ENCODE measurements around the gene FBXW7. TPM values are rescaled to one million over a fixed set of nuclear protein-coding genes. Genes with fewer than 3 reads are reported as not detected.

FBXW7 gene
- total and polyA plus RNA-seq, 2 of the 13 experiments (the other 11 are each of a cell fraction or from before 2014, with no cell fraction given), result 5.0 to 40.9 TPM

DNA sequence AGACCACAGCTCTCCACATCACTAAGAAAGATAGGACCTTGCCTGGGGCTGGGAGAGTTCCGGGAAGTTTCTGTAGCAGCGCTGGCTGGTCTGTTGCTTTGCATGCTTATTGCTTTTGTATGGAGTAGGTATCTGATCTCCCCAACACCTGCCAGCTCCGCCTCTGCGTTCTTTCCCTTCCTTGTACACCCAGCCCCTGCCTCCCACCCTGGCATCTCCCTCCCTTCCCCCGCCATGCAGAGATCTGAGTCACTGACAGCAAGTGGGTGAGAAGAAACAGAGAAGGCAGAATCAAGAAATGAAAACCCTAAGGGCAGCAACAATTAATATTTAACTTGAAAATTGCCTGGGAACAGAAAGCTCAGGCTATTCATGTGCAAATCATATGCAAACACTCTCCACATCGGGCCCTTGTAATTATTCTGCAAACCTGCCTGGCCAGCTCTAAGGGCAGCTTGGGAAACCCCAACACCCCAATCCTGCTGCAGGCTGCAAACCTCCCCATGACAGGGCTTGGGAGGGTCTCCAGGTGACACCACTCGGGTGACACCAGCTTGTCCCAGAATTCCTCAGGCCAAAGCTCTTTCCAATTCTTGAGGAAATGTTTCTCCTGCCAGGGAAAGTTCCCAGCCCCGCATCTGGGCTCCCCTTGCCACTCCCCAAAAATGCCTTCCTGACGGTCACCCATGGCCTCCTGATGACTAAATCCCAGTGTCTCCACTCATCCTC, 257.2 kb downstream of the FBXW7 start:
- Histone ChIP-seq H3K9ac (ENCODE audit: insufficient read depth, low read depth, low read length) (no peak overlapping the region), H3K27me3 (ENCODE audit: control insufficient read depth in 1 of 2, insufficient read depth in 2 of 2, low read length in 2 of 2) (peaks cover 0 to 14% of the 10 kb centered on the region in 2 experiments; a peak in 4 of 5 replicates), H3K27ac (ENCODE audit: extremely low read length, insufficient read depth, low read length) (no peak overlapping the region), H3K36me3 (replicated peaks in 1 of 2; ENCODE audit: control insufficient read depth in 1 of 2, insufficient read depth in 2 of 2, low read length in 2 of 2) (no peaks in the 10 kb centered on the region), H4K20me1 (ENCODE audit: insufficient read depth, low read length) (no peaks in the 10 kb centered on the region), H3K4me2 (ENCODE audit: low read depth, low read length) (no peak overlapping the region), H3K4me1 (ENCODE audit: insufficient read depth, low read length) (no peaks in the 10 kb centered on the region), H3K9me3 (ENCODE audit: low read length) (no peaks in the 10 kb centered on the region), H3K79me2 (ENCODE audit: insufficient read depth, low read length) (no peaks in the 10 kb centered on the region), H2AFZ (ENCODE audit: low read length) (no peak overlapping the region), H3K4me3 (replicated peaks in 1 of 3; ENCODE audit: insufficient read depth in 1 of 3, low read depth in 2 of 3, low read length in 3 of 3) (no peak overlapping the region)
- DNase-seq (ENCODE audit: low spot score), result no peak
- in situ Hi-C loops (cut with HindIII; ENCODE audit: extremely low pct_ligation_motif_present, low pct_unique_long_range_greater_than_20kb) (no loop called here), intact Hi-C loops (cut with micrococcal nuclease; ENCODE audit: unreplicated experiment) (no loop called here)
- no peak for ATAC-seq
- no peak for FAIRE-seq
- TF ChIP-seq MAFK (conservative IDR thresholded peaks at IDR 0.05 in 1 of 2, IDR thresholded peaks at IDR 0.05 in 1 of 2; ENCODE audit: low read length in 2 of 2) (no peak), ZC3H4 (CRISPR knock-in tag; IDR thresholded peaks at IDR 0.05; ENCODE audit: borderline replicate concordance) (no peak), ZNF549 (CRISPR knock-in tag; IDR thresholded peaks at IDR 0.05) (no peak), ARNT2 (CRISPR knock-in tag; IDR thresholded peaks at IDR 0.05; ENCODE audit: low read depth) (no peak), ZMYM2 (CRISPR knock-in tag; IDR thresholded peaks at IDR 0.05) (no peak), ZNF781 (CRISPR knock-in tag; IDR thresholded peaks at IDR 0.05; ENCODE audit: borderline replicate concordance, not compliant biosample characterization) (no peak), HMG20A (CRISPR knock-in tag; IDR thresholded peaks at IDR 0.05; ENCODE audit: borderline replicate concordance) (no peak), ONECUT2 (CRISPR knock-in tag; IDR thresholded peaks at IDR 0.05) (no peak), RBFOX2 (IDR thresholded peaks at IDR 0.05; ENCODE audit: low read depth, low read length) (no peak), TMF1 (CRISPR knock-in tag; IDR thresholded peaks at IDR 0.05; ENCODE audit: low read depth) (no peak), YY1 (IDR thresholded peaks at IDR 0.05; ENCODE audit: insufficient read depth, insufficient replicate concordance, low read depth, low read length) (no peak), SNAI1 (CRISPR knock-in tag; IDR thresholded peaks at IDR 0.05; ENCODE audit: borderline replicate concordance) (no peak)
- TF ChIP-seq, protein P1, sequence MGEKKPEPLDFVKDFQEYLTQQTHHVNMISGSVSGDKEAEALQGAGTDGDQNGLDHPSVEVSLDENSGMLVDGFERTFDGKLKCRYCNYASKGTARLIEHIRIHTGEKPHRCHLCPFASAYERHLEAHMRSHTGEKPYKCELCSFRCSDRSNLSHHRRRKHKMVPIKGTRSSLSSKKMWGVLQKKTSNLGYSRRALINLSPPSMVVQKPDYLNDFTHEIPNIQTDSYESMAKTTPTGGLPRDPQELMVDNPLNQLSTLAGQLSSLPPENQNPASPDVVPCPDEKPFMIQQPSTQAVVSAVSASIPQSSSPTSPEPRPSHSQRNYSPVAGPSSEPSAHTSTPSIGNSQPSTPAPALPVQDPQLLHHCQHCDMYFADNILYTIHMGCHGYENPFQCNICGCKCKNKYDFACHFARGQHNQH (CRISPR knock-in tag; IDR thresholded peaks at IDR 0.05), result no peak
- TF ChIP-seq, protein P2, sequence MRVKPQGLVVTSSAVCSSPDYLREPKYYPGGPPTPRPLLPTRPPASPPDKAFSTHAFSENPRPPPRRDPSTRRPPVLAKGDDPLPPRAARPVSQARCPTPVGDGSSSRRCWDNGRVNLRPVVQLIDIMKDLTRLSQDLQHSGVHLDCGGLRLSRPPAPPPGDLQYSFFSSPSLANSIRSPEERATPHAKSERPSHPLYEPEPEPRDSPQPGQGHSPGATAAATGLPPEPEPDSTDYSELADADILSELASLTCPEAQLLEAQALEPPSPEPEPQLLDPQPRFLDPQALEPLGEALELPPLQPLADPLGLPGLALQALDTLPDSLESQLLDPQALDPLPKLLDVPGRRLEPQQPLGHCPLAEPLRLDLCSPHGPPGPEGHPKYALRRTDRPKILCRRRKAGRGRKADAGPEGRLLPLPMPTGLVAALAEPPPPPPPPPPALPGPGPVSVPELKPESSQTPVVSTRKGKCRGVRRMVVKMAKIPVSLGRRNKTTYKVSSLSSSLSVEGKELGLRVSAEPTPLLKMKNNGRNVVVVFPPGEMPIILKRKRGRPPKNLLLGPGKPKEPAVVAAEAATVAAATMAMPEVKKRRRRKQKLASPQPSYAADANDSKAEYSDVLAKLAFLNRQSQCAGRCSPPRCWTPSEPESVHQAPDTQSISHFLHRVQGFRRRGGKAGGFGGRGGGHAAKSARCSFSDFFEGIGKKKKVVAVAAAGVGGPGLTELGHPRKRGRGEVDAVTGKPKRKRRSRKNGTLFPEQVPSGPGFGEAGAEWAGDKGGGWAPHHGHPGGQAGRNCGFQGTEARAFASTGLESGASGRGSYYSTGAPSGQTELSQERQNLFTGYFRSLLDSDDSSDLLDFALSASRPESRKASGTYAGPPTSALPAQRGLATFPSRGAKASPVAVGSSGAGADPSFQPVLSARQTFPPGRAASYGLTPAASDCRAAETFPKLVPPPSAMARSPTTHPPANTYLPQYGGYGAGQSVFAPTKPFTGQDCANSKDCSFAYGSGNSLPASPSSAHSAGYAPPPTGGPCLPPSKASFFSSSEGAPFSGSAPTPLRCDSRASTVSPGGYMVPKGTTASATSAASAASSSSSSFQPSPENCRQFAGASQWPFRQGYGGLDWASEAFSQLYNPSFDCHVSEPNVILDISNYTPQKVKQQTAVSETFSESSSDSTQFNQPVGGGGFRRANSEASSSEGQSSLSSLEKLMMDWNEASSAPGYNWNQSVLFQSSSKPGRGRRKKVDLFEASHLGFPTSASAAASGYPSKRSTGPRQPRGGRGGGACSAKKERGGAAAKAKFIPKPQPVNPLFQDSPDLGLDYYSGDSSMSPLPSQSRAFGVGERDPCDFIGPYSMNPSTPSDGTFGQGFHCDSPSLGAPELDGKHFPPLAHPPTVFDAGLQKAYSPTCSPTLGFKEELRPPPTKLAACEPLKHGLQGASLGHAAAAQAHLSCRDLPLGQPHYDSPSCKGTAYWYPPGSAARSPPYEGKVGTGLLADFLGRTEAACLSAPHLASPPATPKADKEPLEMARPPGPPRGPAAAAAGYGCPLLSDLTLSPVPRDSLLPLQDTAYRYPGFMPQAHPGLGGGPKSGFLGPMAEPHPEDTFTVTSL (CRISPR knock-in tag; IDR thresholded peaks at IDR 0.05; ENCODE audit: borderline replicate concordance), result no peak
- ChIA-PET POLR2A (no interaction called here), CTCF (ENCODE audit: low intra/inter-chr PET ratio, low total read pairs) (no interaction called here)
- 60% methylated on average over 8 of the region's 9 CpGs for WGBS (ENCODE audit: low lambda C conversion rate)
- BruUV-seq (replicated peaks), result no TSS peak

Measured in HepG2 (cell line).